ENCODE data around the gene FUBP1. TPM values are rescaled to one million over a fixed set of nuclear protein-coding genes. Genes with fewer than 3 reads are reported as not detected.

FUBP1 gene
- total and polyA plus RNA-seq, 9 of the 15 experiments (the other 6 are each of a cell fraction or from before 2014, with no cell fraction given), result 104 to 294 (median 213) TPM

GRCh38 chr1:77987919-77988318 lies 9.0 kb upstream of the FUBP1 start:
- Histone ChIP-seq H3K9me3 (replicated peaks; ENCODE audit: control insufficient read depth, insufficient read depth, low read depth, low read length) (no peaks in the 10 kb centered on the region), H3K27ac (ENCODE audit: extremely low read depth, low read depth, low read length) (no peak overlapping the region), H3K36me3 (ENCODE audit: control insufficient read depth, insufficient read depth, low read length) (peaks cover 26% of the 10 kb centered on the region), H3K27me3 (ENCODE audit: control insufficient read depth in 2 of 2, insufficient read depth in 2 of 2, low read length in 2 of 2) (no peaks in the 10 kb centered on the region), H3K4me2 (ENCODE audit: insufficient read depth, low read length) (no peak overlapping the region), H4K20me1 (replicated peaks; ENCODE audit: control insufficient read depth, insufficient read depth, low read length) (no peaks in the 10 kb centered on the region; the same call in 1 of the 2 replicates), H2AFZ (ENCODE audit: low read depth, low read length) (no peak overlapping the region), H3K9ac (ENCODE audit: insufficient read depth in 1 of 2, low read depth in 2 of 2, low read length in 2 of 2) (no peak overlapping the region), H3K4me3 (no peak overlapping the region), H3K9me1 (ENCODE audit: control insufficient read depth, insufficient read depth, low read length) (no peaks in the 10 kb centered on the region), H3K79me2 (ENCODE audit: control insufficient read depth, insufficient read depth, low read length) (peaks cover 67% of the 10 kb centered on the region), H3K4me1 (replicated peaks in 1 of 2; ENCODE audit: control insufficient read depth in 2 of 2, insufficient read depth in 2 of 2, low read length in 2 of 2) (no peaks in the 10 kb centered on the region; a peak in 2 of 5 replicates)
- no peak for FAIRE-seq
- no TSS peak for BruUV-seq (replicated peaks)
- peak; percentile 46 for ATAC-seq
- DNase-seq (ENCODE audit: extremely low read depth in 1 of 4, low spot score in 3 of 4), result no peak
- ChIA-PET POLR2A (interaction anchor here (2.0 to 9.1 kb wide), 2 partner anchors 9 to 14 kb away, joined by 9 to 118 read pairs; partner anchors contain the start of genes DNAJB4 and FUBP1), CTCF (ENCODE audit: low intra/inter-chr PET ratio) (no interaction called here)
- WGBS (ENCODE audit: insufficient coverage, low coverage, missing lambda C conversion rate), result 53% methylated on average over 2 of the region's 2 CpGs
- intact Hi-C loops (cut with micrococcal nuclease), result no loop called here
- TF ChIP-seq HNRNPLL (IDR thresholded peaks at IDR 0.05; ENCODE audit: low read depth, low read length, poor library complexity, severe bottlenecking) (no peak), SNIP1 (IDR thresholded peaks at IDR 0.05; ENCODE audit: low read depth) (no peak), ZFP1 (CRISPR knock-in tag; IDR thresholded peaks at IDR 0.05) (no peak)
- in situ Hi-C loops (cut with MboI), result no loop called here

- Histone ChIP-seq H3K36me3 (ENCODE audit: control insufficient read depth, insufficient read depth, low read length) (peaks cover 31% of the 10 kb centered on the region), H3K9me1 (ENCODE audit: control insufficient read depth, insufficient read depth, low read length) (no peaks in the 10 kb centered on the region), H3K4me2 (ENCODE audit: insufficient read depth, low read length) (no peak overlapping the region), H4K20me1 (replicated peaks; ENCODE audit: control insufficient read depth, insufficient read depth, low read length) (no peaks in the 10 kb centered on the region; the same call in 1 of the 2 replicates), H3K4me1 (replicated peaks in 1 of 2; ENCODE audit: control insufficient read depth in 2 of 2, insufficient read depth in 2 of 2, low read length in 2 of 2) (no peaks in the 10 kb centered on the region; a peak in 2 of 5 replicates), H3K9me3 (replicated peaks; ENCODE audit: control insufficient read depth, insufficient read depth, low read depth, low read length) (no peaks in the 10 kb centered on the region), H3K27me3 (ENCODE audit: control insufficient read depth in 2 of 2, insufficient read depth in 2 of 2, low read length in 2 of 2) (no peaks in the 10 kb centered on the region), H3K4me3 (no peak overlapping the region), H3K27ac (ENCODE audit: extremely low read depth, low read depth, low read length) (no peak overlapping the region), H2AFZ (ENCODE audit: low read depth, low read length) (no peak overlapping the region), H3K9ac (ENCODE audit: insufficient read depth in 1 of 2, low read depth in 2 of 2, low read length in 2 of 2) (no peak overlapping the region), H3K79me2 (ENCODE audit: control insufficient read depth, insufficient read depth, low read length) (peaks cover 78% of the 10 kb centered on the region)
- ATAC-seq (peak; percentile 29; the same call in 2 of the 3 replicates), FAIRE-seq (peak; percentile 6), DNase-seq (ENCODE audit: extremely low read depth in 1 of 4, low spot score in 3 of 4) (no peak)
- in situ Hi-C loops (cut with MboI) (no loop called here), intact Hi-C loops (cut with micrococcal nuclease) (no loop called here)
- ChIA-PET POLR2A (interaction anchor here (1.6 to 9.1 kb wide), 2 partner anchors 9 to 15 kb away, joined by 5 to 118 read pairs; partner anchors contain the start of gene DNAJB4), CTCF (ENCODE audit: low intra/inter-chr PET ratio) (no interaction called here)
- no TSS peak for BruUV-seq (replicated peaks)
- TF ChIP-seq, protein P1, sequence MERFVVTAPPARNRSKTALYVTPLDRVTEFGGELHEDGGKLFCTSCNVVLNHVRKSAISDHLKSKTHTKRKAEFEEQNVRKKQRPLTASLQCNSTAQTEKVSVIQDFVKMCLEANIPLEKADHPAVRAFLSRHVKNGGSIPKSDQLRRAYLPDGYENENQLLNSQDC (CRISPR knock-in tag; IDR thresholded peaks at IDR 0.05), result no peak
- no peak for TF ChIP-seq ZNF407 (IDR thresholded peaks at IDR 0.05; ENCODE audit: low read depth)
- no peak for TF ChIP-seq L3MBTL2 (IDR thresholded peaks at IDR 0.05)
- TF ChIP-seq RFX7 (CRISPR knock-in tag; IDR thresholded peaks at IDR 0.05), result no peak
- TF ChIP-seq PYGO2 (tag; IDR thresholded peaks at IDR 0.05), result no peak
- no peak for TF ChIP-seq MBD2 (IDR thresholded peaks at IDR 0.05; ENCODE audit: borderline replicate concordance, low read depth)
Observed at GRCh38 chr1:77986810-77987209, 7.9 kb upstream of the FUBP1 start.
